Fibroblast of skin of abdomen (primary cell): ENCODE data around the gene DOCK10.

ENCODE experiments used
- DNase-seq: peaks from one replicate; pipeline ENCODE4 v3.0.0-alpha.2; 2013

Gene DOCK10

GRCh38 chr2:224870341-224870740 lies 171.9 kb downstream of the DOCK10 start:
- DNase-seq = peak; percentile 29

- peak; percentile 81 for DNase-seq
Measured at GRCh38 chr2:224869601-224870233, 172.6 kb downstream of the DOCK10 start.

DNA sequence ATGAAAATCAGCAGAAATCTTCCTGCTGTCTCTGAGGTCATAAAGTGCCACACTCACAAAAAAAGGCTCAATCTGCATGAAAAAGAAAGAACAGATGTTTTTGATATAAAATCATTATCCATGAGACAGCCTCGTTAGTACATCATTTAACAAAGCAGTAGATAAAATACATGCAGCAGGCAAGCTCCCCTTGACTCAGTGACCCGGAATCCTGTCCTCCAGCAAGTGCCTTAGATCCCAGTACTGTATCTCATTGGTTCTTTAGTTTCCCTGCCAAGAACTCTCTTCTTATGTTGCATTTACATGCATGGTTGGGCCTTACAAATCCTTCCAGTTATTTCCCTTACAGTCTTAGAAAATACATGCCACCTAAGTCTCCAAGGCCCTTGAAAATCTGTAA lies 177.3 kb downstream of the DOCK10 start:
- peak; percentile 53 for DNase-seq

DNA sequence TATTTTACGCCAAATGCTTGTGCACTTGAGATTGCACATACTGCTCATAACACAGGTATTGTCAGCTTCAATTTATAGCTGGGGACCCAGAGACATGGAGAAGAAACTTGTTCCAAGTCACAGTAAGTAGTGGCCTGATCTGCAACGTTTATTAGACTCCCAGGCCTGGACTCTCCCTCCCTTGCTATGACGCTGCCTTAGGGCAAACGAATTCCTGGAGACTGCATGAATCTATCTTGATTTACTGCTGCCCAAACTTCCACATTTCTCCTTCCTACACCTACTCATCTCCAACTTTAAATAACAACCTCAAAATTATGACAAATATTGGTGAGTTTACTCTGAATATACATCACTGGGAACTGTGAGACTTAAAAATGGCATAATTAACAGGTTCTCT lies 181.0 kb downstream of the DOCK10 start:
- no peak for DNase-seq

DNA sequence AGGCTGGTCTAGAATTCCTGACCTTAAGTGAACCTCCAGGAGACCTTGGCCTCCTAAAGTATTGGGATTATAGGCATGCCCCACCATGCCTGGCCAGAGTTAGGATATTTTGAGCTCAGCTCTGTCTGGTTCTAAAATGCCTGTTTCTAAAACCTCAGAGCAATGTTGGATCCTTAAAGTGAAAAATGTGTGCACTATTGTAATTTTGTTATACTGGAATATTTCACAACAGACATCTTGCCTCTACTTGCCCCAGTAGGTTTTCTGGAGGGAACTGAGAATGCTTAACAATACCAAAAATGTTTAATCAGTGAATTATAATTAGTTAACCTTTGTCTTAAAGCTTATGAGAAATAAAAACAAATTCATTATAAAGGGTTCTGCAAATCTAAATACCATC lies 181.5 kb downstream of the DOCK10 start:
- DNase-seq = no peak

GRCh38 chr2:224851811-224852210 lies 190.5 kb downstream of the DOCK10 start:
- no peak for DNase-seq

DNA sequence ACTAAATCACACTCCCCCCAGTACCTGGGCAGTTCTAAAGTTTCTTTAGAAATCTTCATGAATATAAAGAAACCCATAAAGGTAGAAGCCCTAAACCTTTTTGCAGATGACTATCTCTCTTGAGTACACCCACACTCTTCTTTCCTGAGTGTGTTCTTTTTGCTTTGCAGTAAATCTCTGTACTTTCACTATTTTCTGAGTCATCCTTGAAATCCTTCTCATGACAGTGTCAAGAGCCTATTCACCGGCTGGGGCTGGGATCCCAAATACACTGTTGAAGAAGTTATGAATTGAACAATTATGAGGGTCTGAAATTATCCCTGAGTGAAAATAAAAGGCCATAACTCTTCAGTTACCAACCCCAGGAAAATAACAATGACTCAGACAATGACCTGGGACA lies 192.2 kb downstream of the DOCK10 start:
- DNase-seq = peak; percentile 22

DNA sequence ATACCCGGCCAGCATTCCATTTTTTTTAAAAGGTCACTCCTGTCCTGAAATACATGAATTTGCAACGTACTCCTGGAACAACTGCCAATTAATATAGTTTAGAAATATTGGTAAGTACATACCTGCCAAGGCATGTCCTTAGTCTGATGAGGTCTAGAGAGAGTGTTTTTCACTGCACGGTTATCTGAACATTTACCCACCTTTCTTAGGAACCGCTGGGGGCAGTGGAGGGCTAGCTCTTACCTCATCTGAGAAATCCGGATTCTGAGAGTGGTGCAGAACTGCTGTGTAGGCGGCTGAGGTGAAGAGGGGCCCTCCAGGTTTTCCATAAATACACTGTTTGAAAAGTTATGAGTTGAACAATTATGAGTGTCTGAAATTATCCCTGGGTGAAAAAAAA lies 193.0 kb downstream of the DOCK10 start:
- DNase-seq = no peak

DNA sequence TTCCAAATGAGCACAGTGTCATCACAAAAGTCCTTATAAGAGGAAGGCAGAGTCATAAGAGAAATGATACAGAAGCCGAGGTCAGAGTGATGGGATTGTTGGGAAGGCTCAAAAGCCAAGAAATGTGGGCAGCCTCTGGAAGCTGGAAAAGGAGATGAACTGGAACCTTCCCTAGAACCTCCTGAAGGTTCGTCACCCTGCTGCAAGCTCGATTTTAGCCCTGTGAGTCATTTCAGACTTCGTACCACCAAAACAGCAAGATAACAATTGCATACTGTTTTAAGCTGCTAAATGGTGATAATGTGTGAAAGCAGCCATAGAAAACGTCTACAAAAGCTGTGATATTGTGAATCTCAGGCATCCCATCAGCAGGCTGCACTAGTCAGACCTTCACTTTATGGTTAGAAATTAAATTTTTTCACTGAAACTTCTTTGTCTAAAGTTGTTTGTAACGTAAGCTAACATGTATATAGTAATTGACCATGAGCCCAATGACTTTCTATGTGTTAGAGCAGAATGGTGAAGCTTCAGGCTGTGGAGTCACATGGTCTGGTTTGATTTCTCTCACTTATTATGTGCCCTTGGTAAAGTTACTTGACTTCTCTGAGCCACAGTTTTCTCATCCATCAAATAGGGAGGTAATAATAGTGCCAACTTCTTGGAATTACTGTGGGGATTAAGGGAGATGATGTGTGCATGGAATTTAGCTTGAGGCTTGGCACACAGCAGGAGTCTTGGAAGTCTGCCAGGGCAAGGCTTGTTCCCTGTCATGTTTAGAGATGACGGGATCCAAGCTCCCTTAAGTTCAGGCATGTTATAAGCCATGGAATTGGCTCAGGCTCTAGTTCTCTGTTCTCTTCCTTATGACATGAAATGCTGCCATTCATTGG lies 194.1 kb downstream of the DOCK10 start:
- DNase-seq = peak; percentile 84

DNA sequence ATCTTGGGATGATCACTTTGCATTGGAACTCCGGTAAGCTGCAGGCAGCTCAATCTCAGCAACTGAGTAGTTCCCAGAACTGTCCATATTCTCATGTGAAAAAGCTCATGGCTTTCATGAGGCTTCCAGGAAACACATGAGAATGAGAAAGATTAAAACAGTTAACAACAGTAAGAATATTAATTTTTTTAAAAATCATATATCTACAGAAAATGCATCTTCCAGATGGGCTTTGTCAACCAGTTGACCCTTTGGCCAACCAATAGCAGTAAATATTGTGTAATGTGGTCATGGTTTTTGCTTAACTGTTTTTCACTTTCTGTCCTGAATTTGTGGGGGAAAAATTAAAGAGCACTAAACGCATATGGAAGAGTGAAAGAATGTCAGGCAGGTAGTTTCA lies 194.9 kb downstream of the DOCK10 start:
- no peak for DNase-seq

DNA sequence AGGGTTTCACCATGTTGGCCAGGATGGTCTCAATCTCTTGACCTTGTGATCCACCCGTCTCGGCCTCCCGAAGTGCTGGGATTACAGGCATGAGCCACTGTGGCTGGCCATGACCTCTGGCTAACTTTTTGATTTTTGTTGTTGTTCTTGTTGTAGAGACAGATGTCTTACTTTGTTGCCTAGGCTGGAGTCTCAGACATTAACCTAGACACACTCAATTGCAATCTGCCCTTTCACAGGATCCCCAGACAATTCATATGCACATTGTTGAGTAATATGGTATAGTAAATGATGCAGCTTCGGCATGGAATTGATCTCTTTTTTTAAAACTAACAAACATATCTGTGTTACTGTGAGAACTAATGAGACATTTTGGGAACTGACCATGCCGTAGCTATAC lies 195.6 kb downstream of the DOCK10 start:
- DNase-seq = no peak

DNA sequence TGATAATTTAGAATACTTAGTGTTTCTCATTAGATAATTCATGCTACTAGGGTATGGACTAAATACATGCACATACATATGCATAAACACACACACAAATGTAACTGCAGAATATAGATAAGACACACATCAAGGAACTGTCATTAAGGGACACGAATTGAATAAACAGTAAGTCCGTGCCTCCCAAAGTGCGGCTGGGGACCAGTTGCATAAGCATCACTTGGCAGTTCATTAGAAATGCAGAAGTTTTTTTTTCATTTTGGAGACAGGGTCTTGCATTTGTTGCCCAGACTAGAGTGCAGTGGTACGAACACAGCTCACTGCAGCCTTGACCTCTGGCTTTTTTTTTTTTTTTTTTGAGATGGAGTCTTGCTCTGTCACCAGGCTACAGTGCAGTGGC lies 196.1 kb downstream of the DOCK10 start:
- DNase-seq = no peak

DNA sequence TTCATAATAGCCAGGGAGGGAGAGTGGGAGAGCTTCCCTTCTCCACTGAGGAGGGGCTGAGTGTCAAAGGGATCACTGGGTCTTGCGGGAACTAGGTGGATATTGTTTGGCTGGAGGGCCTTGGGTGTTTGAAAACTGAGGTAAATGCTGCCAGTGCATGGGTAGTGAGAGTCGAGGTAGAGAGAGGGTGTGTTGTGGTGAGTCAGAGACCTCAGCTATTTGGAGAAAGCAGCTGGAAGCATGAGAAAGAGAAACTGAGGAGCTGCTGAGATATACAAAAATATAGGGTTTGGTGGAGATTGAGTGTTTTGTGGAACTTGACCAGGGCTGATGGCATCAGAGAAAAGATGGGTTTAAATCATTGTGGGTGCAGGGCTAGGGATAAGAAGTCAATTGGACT lies 199.1 kb downstream of the DOCK10 start:
- DNase-seq = no peak

DNA sequence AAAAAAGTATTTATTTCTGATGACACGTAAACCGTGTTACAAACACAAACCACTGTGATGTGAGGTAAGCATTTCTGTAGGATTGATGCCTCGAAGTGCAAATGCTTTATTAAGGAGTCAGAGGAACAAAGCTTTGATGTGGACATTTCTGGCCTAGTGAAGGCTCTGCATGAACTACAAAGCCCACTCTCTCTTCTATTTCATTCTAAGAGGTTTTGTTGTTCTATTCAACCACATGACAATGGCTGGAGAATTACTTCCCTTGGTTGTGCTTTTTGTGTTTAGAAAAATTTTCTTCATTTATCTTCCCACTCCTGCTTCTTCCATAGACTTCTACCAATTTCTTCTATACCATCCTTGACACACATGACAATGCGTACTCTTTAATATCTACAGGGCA lies 200.4 kb downstream of the DOCK10 start:
- DNase-seq = no peak

- DNase-seq = peak; percentile 68
Measured at GRCh38 chr2:224838335-224838734, 203.9 kb downstream of the DOCK10 start.

DNA sequence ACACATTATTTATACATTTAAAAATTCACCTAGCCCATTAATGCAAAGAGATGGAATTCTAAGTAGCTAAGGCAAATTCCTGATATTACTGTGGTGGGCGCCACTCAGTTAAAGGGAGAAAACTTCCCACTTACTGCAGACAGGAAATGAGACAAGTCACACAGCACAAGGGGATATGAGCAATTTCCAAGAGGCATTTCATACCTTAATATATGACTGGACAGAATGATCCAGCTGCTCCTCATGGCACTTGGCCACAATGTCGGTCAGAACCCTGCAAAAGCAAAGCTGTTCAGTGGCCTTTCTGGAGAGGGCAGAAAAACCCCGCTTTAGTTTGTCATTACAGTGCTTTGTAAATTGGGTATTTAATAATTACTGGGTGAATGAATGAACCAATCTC lies 204.7 kb downstream of the DOCK10 start:
- peak; percentile 92 for DNase-seq

- no peak for DNase-seq
Measured at GRCh38 chr2:224837066-224837465, 205.2 kb downstream of the DOCK10 start.

- DNase-seq = peak; percentile 62
Measured at GRCh38 chr2:224836263-224836662, 206.0 kb downstream of the DOCK10 start.

DNA sequence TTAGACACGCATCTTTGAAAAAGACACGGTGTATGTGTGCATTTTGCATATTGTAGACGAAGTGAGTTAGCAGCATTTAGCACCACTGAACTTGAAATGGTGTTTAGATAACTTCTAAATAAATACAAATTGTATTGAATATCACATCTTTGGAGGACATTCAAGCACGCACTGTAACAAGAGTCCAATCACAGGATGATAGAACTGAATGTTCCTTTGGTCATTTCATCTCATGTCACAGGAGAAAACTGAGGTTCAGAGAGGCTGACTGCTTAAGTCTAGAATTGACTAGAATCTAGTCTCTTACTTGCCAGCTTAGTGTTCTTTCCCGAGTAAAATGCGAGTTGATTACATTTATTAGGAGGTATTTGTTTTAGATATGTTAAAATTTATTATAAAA lies 206.9 kb downstream of the DOCK10 start:
- DNase-seq = no peak

DNA sequence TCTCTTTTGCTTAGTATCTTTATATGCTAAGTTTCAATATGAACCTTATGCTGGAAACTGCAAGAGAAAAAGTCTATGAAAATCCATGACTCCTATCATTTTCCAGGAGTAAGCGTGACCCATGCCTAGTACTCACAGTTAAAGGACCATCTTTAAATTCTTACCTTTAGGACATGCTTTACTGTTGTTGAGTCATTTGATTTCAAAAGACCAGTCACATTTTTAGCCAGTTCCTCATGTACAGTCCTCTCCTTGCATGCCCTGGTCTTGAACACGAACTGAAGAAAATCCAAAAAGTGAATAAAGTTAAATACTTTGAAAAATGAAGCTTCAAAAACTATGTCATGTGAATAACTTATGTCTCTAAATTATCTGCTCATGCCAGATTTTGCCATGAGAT lies 208.3 kb downstream of the DOCK10 start:
- no peak for DNase-seq

GRCh38 chr2:224832207-224832606 lies 210.1 kb downstream of the DOCK10 start:
- peak; percentile 56 for DNase-seq

DNA sequence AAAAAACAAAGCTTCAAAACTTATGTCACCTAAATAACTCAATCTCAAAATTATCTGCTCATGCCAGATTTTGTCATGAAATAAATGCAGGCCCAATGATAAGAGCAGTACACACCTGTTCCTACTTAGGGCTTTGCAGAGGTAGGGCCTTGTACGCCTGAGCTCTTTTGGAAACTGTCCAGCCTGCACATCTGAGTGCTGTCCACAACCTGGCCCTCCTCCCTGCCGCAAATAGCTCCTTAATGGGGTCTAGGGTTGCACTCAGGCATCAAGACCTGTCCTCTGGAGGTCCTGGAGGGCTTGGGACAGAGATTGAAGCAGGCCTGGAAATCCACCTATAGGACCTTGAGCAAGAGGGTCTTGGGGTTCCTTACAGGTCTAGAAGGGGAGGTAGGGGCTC lies 210.7 kb downstream of the DOCK10 start:
- no peak for DNase-seq

- no peak for DNase-seq
Measured at GRCh38 chr2:224820283-224820991, 221.8 kb downstream of the DOCK10 start.

DNA sequence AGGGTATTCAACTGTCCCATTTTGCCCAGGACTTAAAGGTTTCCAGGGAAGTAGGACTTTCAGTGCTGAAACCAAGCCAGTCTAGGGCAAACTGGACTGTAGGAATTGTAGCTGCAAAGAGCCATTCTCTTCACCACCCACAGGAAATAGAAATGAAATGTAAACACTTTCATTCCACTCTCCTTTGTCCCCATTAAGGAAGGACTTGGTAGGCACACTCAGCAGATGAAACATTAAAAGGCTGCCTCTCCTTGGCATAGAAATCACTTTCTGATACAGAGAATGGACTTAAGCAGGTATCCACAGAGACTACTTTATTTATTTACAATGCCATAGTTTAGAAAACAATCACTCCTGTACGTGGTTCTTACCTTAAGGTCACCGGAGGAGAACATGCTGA lies 223.2 kb downstream of the DOCK10 start:
- no peak for DNase-seq
